GM12801 (cell line): Measurements from ENCODE around the gene HYAL2.

ENCODE experiments used
- CTCF ChIP-seq: IDR thresholded peaks from one replicate; pipeline ENCODE4 v1.5.1; 2011; ENCODE audit warnings: control low read depth; ENCODE audit not compliant: insufficient read length; ENCODE audit errors: extremely low read depth

The HYAL2 gene

GRCh38 chr3:50333744-50334328, 11.3 kb upstream of the HYAL2 start:
- TF ChIP-seq CTCF, result no peak

GRCh38 chr3:50331364-50331907, 8.9 kb upstream of the HYAL2 start:
- TF ChIP-seq CTCF, result no peak

GRCh38 chr3:50330330-50330729, 7.8 kb upstream of the HYAL2 start:
- no peak for TF ChIP-seq CTCF

GRCh38 chr3:50327943-50328691, 5.6 kb upstream of the HYAL2 start, which contains the start of gene TUSC2:
TSS of gene TUSC2 (minus strand) at chr3:50328223. CDS start at chr3:50328099, 124 bp downstream.
- no peak for TF ChIP-seq CTCF

GRCh38 chr3:50327129-50327528, 4.6 kb upstream of the HYAL2 start:
- TF ChIP-seq CTCF, result no peak

GRCh38 chr3:50326182-50326541, 3.6 kb upstream of the HYAL2 start:
- no peak for TF ChIP-seq CTCF

- no peak for TF ChIP-seq CTCF
These were observed 3.1 kb upstream of the HYAL2 start for GRCh38 chr3:50325497-50326181.
